C4-2B (cell line): ENCODE results near the gene CFAP206.
A peak's percentile ranks its signal among the peaks of the same experiment; 100 is the strongest.

Experiments used
- H3K27ac ChIP-seq: fragments of 450-650 bp; 2 replicates; pipeline ENCODE4 v1.5.1; 2017
- ZFX ChIP-seq: fragments of 450-650 bp; IDR thresholded peaks from 2 replicates; pipeline ENCODE4 v1.6.1; 2017
- TF ChIP-seq, protein P1 (sequence below): fragments of 450-650 bp; conservative IDR thresholded peaks from 2 replicates; pipeline ENCODE4 v1.5.1; 2017; ENCODE audit warnings: mild to moderate bottlenecking

Gene CFAP206

DNA sequence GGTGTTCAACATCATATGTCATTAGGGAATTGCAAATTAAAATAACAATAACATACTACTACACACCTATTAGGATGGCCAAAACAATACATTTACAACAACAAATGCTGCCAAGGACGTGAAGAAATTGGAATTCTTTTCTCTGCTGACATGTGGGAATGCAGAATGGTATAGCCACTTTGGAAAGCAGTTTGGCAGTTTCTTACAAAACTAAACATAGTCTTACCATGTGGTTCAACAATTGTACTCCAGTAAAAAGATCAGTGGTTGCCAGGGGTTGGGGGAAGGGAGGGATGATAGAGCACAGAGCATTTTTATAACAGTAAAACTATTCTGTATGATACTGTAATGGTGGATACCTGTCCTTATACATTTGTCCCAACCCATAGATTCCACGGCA is 12.3 kb upstream of the CFAP206 start:
- TF ChIP-seq ZFX = no peak
- TF ChIP-seq, protein P1, sequence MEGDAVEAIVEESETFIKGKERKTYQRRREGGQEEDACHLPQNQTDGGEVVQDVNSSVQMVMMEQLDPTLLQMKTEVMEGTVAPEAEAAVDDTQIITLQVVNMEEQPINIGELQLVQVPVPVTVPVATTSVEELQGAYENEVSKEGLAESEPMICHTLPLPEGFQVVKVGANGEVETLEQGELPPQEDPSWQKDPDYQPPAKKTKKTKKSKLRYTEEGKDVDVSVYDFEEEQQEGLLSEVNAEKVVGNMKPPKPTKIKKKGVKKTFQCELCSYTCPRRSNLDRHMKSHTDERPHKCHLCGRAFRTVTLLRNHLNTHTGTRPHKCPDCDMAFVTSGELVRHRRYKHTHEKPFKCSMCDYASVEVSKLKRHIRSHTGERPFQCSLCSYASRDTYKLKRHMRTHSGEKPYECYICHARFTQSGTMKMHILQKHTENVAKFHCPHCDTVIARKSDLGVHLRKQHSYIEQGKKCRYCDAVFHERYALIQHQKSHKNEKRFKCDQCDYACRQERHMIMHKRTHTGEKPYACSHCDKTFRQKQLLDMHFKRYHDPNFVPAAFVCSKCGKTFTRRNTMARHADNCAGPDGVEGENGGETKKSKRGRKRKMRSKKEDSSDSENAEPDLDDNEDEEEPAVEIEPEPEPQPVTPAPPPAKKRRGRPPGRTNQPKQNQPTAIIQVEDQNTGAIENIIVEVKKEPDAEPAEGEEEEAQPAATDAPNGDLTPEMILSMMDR = no peak
- no peak overlapping the region for H3K27ac ChIP-seq

DNA sequence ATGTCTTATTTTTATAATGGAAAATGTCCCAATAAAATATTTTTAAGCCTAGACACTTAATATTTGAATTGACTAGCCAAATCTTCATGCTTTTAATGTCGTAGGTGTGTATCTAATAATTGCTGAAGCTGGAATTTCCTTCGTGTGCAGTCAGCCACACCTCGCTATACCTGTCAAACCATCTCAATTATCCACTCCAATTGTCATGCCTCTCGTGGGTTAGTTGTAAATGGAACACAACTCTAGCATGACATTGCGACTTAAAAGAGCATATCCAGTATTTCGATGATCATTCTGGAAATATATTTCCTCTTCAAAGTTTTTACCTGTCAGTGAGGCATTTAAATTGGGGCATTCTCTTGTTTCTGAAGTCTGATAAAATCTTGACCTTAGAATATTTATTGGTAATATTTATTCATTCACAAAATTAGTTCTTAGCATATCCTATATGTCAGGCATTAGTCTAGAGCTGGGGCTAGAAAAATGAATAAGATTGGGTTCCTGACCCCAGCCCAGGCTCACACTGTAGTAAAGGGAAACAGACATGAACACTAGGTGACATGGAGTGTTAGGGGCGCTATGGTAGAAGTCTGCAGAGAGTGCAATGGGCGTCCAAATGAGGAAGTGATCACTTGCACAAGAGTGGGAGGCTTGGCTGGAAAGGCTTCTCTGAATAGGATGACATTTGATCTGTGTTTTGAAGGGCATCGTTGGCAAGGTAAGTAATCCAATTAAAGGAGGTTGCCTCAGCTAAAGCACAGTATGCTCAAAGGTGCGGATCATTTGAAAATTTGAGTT is 11.0 kb upstream of the CFAP206 start:
- TF ChIP-seq, protein P1 = no peak
- TF ChIP-seq ZFX = no peak
- H3K27ac ChIP-seq = no peak overlapping the region

DNA sequence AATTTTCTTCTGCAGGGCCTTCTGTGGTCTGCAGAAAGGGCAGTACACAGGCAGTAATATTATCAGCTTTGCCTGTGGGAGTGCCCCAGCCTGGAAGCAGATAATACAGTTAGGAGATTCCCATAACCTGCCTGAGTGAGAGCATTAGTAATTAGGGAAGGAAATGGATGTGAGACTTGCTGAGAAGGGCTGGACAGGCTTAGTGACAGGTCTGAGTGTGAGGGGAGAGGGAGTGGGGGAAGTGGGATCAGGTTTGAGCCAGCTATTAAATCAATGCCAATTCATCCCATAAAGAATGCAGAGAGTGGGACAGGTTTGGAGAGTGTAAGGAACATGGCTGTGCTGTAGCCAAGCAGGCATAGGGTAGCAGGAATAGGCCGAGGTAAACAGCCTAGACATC is 10.1 kb upstream of the CFAP206 start:
- no peak for TF ChIP-seq ZFX
- TF ChIP-seq, protein P1 = no peak
- H3K27ac ChIP-seq = no peak overlapping the region

DNA sequence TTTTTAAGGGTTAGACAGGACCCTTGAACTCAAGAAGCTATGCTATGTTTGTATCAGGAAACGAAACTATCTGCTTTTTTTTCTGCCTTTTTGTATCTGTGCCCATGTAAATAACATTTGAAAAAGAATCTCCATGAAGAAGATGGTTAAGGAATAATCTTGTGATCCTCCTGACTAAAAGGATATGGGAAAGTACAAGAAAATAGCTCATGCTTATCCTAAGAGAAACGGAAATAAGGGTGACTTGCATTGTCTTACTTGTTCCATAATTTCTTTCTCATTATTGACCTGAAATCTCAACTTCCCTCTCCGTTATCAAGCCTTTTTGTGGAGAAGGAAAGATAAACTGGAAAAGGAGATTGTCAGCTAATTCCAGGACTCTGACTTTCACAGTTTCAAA is 5.9 kb upstream of the CFAP206 start:
- no peak for TF ChIP-seq ZFX
- TF ChIP-seq, protein P1 = no peak
- H3K27ac ChIP-seq = no peak overlapping the region

DNA sequence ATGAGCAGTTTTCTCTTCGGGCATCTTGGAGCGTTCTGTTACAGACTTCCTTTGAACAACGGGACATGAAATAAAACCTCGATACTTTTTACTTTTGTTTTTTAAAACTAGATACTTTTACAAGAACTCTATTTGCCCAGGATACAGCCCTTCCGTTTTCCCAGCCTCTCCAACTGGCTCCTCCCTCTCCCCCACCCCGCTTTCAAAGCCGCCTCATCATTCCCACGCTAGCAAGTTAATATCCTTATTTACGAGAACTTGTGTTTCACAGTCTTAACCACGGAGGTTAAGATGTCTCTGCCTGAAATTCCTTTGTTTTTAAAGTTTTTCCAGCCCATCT is 241 bp upstream of the CFAP206 start:
- H3K27ac ChIP-seq = no peak overlapping the region
- no peak for TF ChIP-seq ZFX
- TF ChIP-seq, protein P1 = no peak

DNA sequence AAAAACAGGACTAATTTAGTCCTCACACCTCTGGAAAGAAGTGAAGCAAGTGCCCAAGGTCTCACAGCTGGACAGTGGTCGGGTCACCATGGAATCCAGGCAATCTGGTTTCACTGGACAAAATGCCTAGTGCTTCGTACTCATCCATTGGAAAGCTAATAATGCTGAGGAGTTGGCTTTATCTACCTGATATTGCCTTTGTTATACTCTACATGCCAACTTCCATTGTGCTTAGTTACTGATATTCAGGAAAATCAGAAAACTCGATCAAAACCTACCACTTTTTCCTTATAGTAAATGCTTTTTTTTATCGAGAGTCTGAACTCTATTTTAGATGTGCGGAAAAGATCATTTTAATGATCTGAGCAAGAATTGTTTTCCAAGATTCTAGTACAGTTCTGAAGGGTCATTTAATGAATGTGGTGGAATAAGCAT is 966 bp downstream of the CFAP206 start:
- H3K27ac ChIP-seq = peak overlapping the region; percentile 31; the same call in 1 of the 2 replicates
- no peak for TF ChIP-seq ZFX
- TF ChIP-seq, protein P1 = no peak

DNA sequence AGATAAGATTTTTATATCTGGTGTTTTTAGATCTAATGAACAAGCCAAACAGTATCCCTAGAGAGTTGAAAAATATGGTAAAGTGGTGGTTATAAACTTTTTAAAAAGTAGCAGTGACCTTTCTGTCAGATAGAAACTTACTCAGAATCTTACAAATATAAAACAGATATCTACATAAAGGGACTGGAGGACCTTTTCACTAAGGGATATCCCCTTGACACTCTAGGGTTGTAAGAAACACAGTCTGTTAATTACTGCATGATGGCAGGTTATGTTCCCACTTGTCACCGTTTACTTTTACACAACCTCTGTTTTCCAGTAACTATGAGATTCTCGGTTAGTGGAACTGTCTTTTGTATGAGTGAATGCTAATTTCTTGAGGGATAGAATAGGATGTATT is 11.5 kb downstream of the CFAP206 start:
- no peak overlapping the region for H3K27ac ChIP-seq
- TF ChIP-seq ZFX = no peak
- TF ChIP-seq, protein P1 = no peak
